ENCODE data around the gene C1orf159.

GRCh38 chr1:1043921-1044320 lies 72.0 kb downstream of the C1orf159 start:
- TF ChIP-seq, protein P1, sequence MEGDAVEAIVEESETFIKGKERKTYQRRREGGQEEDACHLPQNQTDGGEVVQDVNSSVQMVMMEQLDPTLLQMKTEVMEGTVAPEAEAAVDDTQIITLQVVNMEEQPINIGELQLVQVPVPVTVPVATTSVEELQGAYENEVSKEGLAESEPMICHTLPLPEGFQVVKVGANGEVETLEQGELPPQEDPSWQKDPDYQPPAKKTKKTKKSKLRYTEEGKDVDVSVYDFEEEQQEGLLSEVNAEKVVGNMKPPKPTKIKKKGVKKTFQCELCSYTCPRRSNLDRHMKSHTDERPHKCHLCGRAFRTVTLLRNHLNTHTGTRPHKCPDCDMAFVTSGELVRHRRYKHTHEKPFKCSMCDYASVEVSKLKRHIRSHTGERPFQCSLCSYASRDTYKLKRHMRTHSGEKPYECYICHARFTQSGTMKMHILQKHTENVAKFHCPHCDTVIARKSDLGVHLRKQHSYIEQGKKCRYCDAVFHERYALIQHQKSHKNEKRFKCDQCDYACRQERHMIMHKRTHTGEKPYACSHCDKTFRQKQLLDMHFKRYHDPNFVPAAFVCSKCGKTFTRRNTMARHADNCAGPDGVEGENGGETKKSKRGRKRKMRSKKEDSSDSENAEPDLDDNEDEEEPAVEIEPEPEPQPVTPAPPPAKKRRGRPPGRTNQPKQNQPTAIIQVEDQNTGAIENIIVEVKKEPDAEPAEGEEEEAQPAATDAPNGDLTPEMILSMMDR (IDR thresholded peaks at IDR 0.05; ENCODE audit: poor library complexity, severe bottlenecking): no peak
- TF ChIP-seq EP300 (conservative IDR thresholded peaks at IDR 0.05; ENCODE audit: poor library complexity, severe bottlenecking) (no peak), EZH2 (IDR thresholded peaks at IDR 0.05; ENCODE audit: borderline replicate concordance, insufficient read depth, low read length, poor library complexity, severe bottlenecking) (no peak)

All from neural cell (in vitro differentiated cells).